ENCODE results near the gene CLPTM1.

The CLPTM1 gene

GRCh38 chr19:45016388-45017314, 61.5 kb downstream of the CLPTM1 start:
- peak in 3 of 4 experiments; percentile 18 to 57 (median 50) for DNase-seq

- no peak for DNase-seq
These were observed 64.0 kb downstream of the CLPTM1 start for GRCh38 chr19:45019187-45019586.

- no peak for DNase-seq
These were observed 64.9 kb downstream of the CLPTM1 start for GRCh38 chr19:45020071-45020470.

GRCh38 chr19:45021971-45022370, 66.8 kb downstream of the CLPTM1 start:
- no peak for DNase-seq

GRCh38 chr19:45023048-45023447, 67.9 kb downstream of the CLPTM1 start:
- DNase-seq, result no peak

- no peak for DNase-seq
These were observed 70.1 kb downstream of the CLPTM1 start for GRCh38 chr19:45025264-45025663.

GRCh38 chr19:45027371-45027770, 72.2 kb downstream of the CLPTM1 start:
- DNase-seq, result no peak

GRCh38 chr19:45030825-45031224, 75.6 kb downstream of the CLPTM1 start:
- no peak for DNase-seq

GRCh38 chr19:45032421-45032820, 77.2 kb downstream of the CLPTM1 start:
- DNase-seq, result no peak

- DNase-seq, result no peak
These were observed 80.6 kb downstream of the CLPTM1 start for GRCh38 chr19:45035755-45036154.

- DNase-seq, result peak in 1 of 4 experiments; percentile 17
These were observed 82.4 kb downstream of the CLPTM1 start for GRCh38 chr19:45037393-45038169.

- DNase-seq, result peak; percentile 54 to 84 (median 74)
These were observed 84.0 kb downstream of the CLPTM1 start, which contains the start of gene CLASRP for GRCh38 chr19:45038931-45039893. CLASRP (plus strand) TSS chr19:45039045; CDS start chr19:45040213, 1,168 bp downstream.

- no peak for DNase-seq
These were observed 85.0 kb downstream of the CLPTM1 start for GRCh38 chr19:45040059-45040771.

GRCh38 chr19:45041125-45041524, 85.9 kb downstream of the CLPTM1 start:
- DNase-seq, result no peak

Measured in activated naive CD4-positive, alpha-beta T cell (primary cell).